Pancreas (tissue), 10 donors: ENCODE results near the gene B9D2. TPM values are rescaled to one million over a fixed set of nuclear protein-coding genes. Genes with fewer than 3 reads are reported as not detected.

Experiments used
- ATAC-seq, 4 donors: fragments of 200-7000 bp; cut with Tn5 transposase; one replicate each; pipeline versions ENCODE4 v1.8.0 to v1.9.1; 2020; ENCODE audit warnings: mild to moderate bottlenecking in 4 of 4, moderate library complexity in 4 of 4
- DNase-seq, 6 donors: peaks; one replicate each; pipeline ENCODE4 v3.0.0-alpha.2; 2020
- FAIRE-seq: peaks from 2 replicates; lab custom pipeline; 2012; peaks lifted over from hg19 to GRCh38; lab: Jason Lieb, UNC
- H3K27ac ChIP-seq, 4 donors: fragments of 200-600 bp; sonication (generic); 1 replicate in 3 of 4; 2 replicates in 1 of 4; pipeline versions ENCODE4 v1.5.0 to v1.8.0; 2020
- H3K27me3 ChIP-seq, 4 donors: fragments of 200-600 bp; one replicate each; pipeline ENCODE4 v1.8.0; 2021
- H3K36me3 ChIP-seq, 3 donors: fragments of 200-600 bp; sonication (generic) in 1 of 3; one replicate each; pipeline versions ENCODE4 v1.5.0 to v1.8.0; 2020 to 2021
- H3K4me1 ChIP-seq, 3 donors: fragments of 200-600 bp; one replicate each; pipeline ENCODE4 v1.8.0; 2021
- H3K4me3 ChIP-seq, 4 donors: fragments of 200-600 bp; sonication (generic) in 2 of 4; one replicate each; pipeline versions ENCODE4 v1.5.0 to v1.8.0; 2020 to 2021
- H3K9me3 ChIP-seq, 4 donors: fragments of 200-600 bp; one replicate each; pipeline ENCODE4 v1.8.0; 2021
- WGBS, 2 donors: extraction: QIAGEN DNeasy Blood & Tissue Kit; methylation state at CpG; one replicate each; pipeline ENCODE4 v1.1.7; 2013; 5-methylcytosine and 5-hydroxymethylcytosine counted together
- intact Hi-C, 3 donors: fragments of 100-400 bp; cut with DNase I; formaldehyde crosslinking; loops; one replicate each; pipeline versions ENCODE4 v1.11.1 to v1.14.2; 2022
- polyA plus RNA-seq, 2 donors: library from polyadenylated mRNA; stranded (reverse); fragments of 200-250 nt; gene quantifications; one replicate each; pipeline ENCODE4 v1.2.3, GENCODE V29; 2013
- total RNA-seq, 6 donors: library from RNA; stranded (reverse); fragmentation: NEBNext Ultra II Directional in 4 of 6; extraction: Animal tissue kit (Norgen Biotek cat#: 25700) in 4 of 6; gene quantifications; one replicate each; pipeline versions ENCODE4 v1.2.1 to v1.2.4, GENCODE V29; 2021 to 2023
- TF ChIP-seq, protein P1 (sequence below), 4 donors: fragments of 200-600 bp; sonication (generic) in 3 of 4; IDR thresholded peaks; one replicate each; pipeline versions ENCODE4 v1.5.0 to v1.8.0; 2021; ENCODE audit warnings: antibody characterized with exemption in 4 of 4
- donor health status: healthy with polysubstance abuse.
- donor health status: DM: no; HTN: no; CAD: no; lungs with moderate emphysema.
- donor health status: DM: no; HTN: no; CAD: no.
- donor health status: control.
- donor health status: control.
- donor health status: Bipolar disorder and iron deficiency.
- donor health status: DM: yes; HTN: yes; CAD: no.
- donor health status: DM: no; HTN: no; CAD: no.
- donor health status: DM: no; HTN: no; CAD: no.
- donor health status: DM: yes; HTN: yes; CAD: no.

The B9D2 gene
- total and polyA plus RNA-seq, 8 donors: 1.5 to 7.5 (median 3.1) TPM

DNA sequence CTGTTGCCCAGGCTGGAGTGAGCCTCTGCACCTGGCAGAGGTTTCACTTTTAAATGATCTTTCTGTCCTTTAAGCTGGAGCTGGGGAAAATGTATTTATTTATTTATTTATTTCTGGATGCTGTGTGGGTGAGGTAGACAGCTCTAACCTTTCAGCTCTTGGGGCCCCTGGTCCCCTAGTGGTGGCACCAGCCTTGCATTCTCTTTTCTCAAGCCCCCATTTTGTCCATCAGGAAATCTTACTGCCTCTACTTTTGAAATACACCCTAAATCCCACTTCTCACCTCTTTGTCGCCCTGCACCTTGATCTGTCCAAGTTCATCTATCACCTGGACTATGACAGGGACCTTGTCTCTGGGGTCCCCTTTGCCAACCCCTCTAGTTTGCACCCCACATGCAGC, 2.1 kb upstream of the B9D2 start:
- Histone ChIP-seq H3K27me3 (no peaks in the 10 kb centered on the region), H3K9me3 (no peaks in the 10 kb centered on the region), H3K4me1 (peaks cover 4 to 26% (median 20%) of the 10 kb centered on the region in 3 donors), H3K27ac (no peak overlapping the region), H3K36me3 (no peaks in the 10 kb centered on the region), H3K4me3 (no peak overlapping the region)
- FAIRE-seq (no peak), ATAC-seq (no peak), DNase-seq (no peak)
- intact Hi-C loops: no loop called here
- TF ChIP-seq, protein P1, sequence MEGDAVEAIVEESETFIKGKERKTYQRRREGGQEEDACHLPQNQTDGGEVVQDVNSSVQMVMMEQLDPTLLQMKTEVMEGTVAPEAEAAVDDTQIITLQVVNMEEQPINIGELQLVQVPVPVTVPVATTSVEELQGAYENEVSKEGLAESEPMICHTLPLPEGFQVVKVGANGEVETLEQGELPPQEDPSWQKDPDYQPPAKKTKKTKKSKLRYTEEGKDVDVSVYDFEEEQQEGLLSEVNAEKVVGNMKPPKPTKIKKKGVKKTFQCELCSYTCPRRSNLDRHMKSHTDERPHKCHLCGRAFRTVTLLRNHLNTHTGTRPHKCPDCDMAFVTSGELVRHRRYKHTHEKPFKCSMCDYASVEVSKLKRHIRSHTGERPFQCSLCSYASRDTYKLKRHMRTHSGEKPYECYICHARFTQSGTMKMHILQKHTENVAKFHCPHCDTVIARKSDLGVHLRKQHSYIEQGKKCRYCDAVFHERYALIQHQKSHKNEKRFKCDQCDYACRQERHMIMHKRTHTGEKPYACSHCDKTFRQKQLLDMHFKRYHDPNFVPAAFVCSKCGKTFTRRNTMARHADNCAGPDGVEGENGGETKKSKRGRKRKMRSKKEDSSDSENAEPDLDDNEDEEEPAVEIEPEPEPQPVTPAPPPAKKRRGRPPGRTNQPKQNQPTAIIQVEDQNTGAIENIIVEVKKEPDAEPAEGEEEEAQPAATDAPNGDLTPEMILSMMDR (IDR thresholded peaks at IDR 0.05): no peak
- WGBS, 2 donors: 93 to 100% methylated on average over 1 of the region's 1 CpG

DNA sequence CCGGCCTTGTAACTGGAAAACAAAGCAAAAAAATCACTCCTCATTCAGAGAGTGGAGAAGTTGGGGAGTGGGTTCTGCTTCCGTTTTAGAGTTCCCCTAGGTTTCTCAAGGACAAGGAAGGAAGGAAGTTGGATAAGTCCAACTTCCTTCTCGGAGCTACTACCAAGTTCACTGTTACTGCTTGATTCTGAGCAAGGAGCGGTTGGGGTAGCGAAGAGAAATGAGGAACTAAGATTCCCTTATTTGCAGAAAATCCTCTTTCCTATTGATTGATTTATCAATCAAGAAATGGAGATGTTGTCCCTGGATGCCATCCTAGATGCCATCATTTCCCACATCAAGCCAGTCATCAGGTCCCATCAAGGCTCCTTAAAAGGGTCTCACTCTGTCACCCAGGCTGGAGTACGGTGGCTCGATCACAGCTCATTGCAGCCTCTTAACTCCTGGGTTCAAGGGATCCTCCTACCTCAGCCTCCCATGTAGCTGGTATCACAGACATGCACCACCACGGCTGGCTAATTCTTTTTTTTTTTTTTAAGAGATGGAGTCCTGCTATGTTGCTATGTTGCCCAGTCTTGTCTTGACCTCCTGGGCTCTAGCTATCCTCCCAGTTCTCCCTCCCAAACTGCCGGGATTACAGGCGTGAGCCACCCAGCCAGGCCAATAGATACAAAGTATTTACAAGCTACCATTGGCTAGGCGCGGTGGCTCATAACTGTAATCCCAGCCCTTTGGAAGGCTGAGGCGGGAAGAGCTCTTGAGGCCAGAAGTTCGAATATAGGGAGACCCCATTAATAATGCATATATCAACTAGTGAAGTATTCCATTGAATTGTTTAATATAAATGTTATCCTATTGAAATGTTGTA, 809 bp upstream of the B9D2 start:
- H3K4me1 ChIP-seq: peaks cover 4 to 26% (median 20%) of the 10 kb centered on the region in 3 donors
- DNase-seq (no peak), ATAC-seq (no peak), FAIRE-seq (no peak)
- TF ChIP-seq, protein P1 (IDR thresholded peaks at IDR 0.05): no peak
- H3K9me3 ChIP-seq: no peaks in the 10 kb centered on the region
- intact Hi-C loops: no loop called here
- H3K36me3 ChIP-seq: no peaks in the 10 kb centered on the region
- peak overlapping the region; percentile 93 to 98 (median 96) for H3K27ac ChIP-seq
- H3K27me3 ChIP-seq: no peaks in the 10 kb centered on the region
- peak overlapping the region; percentile 46 to 73 (median 54) for H3K4me3 ChIP-seq
- WGBS, 2 donors: 75 to 79% methylated on average over 14 of the region's 14 CpGs

DNA sequence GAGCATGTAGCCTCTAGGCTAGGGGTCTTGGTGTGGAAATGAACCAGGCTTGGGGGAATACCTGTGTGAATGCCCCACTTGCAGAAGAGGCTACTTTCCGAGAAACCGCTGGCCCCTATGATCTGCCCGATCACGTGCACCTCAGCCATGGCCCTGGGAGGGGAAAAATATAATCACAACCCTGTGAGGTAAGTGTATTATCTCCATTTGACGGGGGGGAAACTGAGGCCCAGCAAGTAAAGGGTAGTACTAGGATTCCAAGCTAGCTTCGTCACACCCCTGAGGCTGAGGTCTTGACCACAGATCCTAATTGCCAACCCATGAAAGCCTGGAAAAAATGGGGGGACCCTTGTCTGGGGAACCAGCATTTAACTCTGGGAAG, 587 bp downstream of the B9D2 start:
- Histone ChIP-seq H3K36me3 (no peaks in the 10 kb centered on the region), H3K4me3 (peak overlapping the region; percentile 46 to 73 (median 54)), H3K27me3 (no peaks in the 10 kb centered on the region), H3K27ac (peak overlapping the region; percentile 93 to 98 (median 96)), H3K4me1 (peaks cover 4 to 24% (median 18%) of the 10 kb centered on the region in 3 donors), H3K9me3 (no peaks in the 10 kb centered on the region)
- ATAC-seq (no peak), DNase-seq (peak in 1 of 6 donors; percentile 37), FAIRE-seq (no peak)
- intact Hi-C loops: no loop called here
- TF ChIP-seq, protein P1 (IDR thresholded peaks at IDR 0.05): no peak
- WGBS, 2 donors: 31 to 43% methylated on average over 6 of the region's 6 CpGs

GRCh38 chr19:41362143-41362847, 1.7 kb downstream of the B9D2 start:
- ATAC-seq (peak in 3 of 4 donors; percentile 6 to 23 (median 11)), FAIRE-seq (no peak), DNase-seq (no peak)
- no peaks in the 10 kb centered on the region for H3K36me3 ChIP-seq
- no peaks in the 10 kb centered on the region for H3K27me3 ChIP-seq
- H3K4me3 ChIP-seq: no peak overlapping the region
- intact Hi-C loops: no loop called here
- WGBS, 2 donors: 72 to 73% methylated on average over 9 to 10 of the region's 10 CpGs
- no peaks in the 10 kb centered on the region for H3K9me3 ChIP-seq
- H3K4me1 ChIP-seq: peaks cover 4 to 14% (median 8%) of the 10 kb centered on the region in 3 donors
- H3K27ac ChIP-seq: peak overlapping the region in 2 of 4 donors; percentile 93 to 97
- TF ChIP-seq, protein P1 (IDR thresholded peaks at IDR 0.05): no peak
